B cell (primary cell): ENCODE results near the gene PARVB. TPM values are rescaled to one million over a fixed set of nuclear protein-coding genes. Genes with fewer than 3 reads are reported as not detected.

Experiments used
- ATAC-seq: fragments of 200-7000 bp; cut with Tn5 transposase; one replicate; pipeline ENCODE4 v1.10.0; 2021; ENCODE audit warnings: low read depth, mild to moderate bottlenecking, moderate number of reproducible peaks, moderate library complexity
- CTCF ChIA-PET: fragments of 350-600 bp; sonication (Branson Sonifier 250); formaldehyde crosslinking; loops from one replicate; lab custom pipeline; 2021; ENCODE audit warnings: antibody characterized with exemption, inconsistent platforms; lab: Charles Lee
- POLR2A ChIA-PET: fragments of 350-600 bp; sonication (Branson Sonifier 250); formaldehyde crosslinking; loops from one replicate; lab custom pipeline; 2021; ENCODE audit warnings: antibody characterized with exemption; lab: Charles Lee
- DNase-seq: peaks from one replicate; pipeline ENCODE4 v3.0.0; 2013
- H2AFZ ChIP-seq: 2 replicates; pipeline ENCODE4 v1.6.1; 2012; ENCODE audit warnings: mild to moderate bottlenecking, low read depth, low read length; ENCODE audit not compliant: insufficient read depth, poor library complexity, severe bottlenecking
- H3K27ac ChIP-seq, 2 donors: 1 replicate in 1 of 2; 2 replicates in 1 of 2; pipeline ENCODE4 v1.5.1; 2012 to 2013; ENCODE audit warnings: low read length in 2 of 2, mild to moderate bottlenecking in 2 of 2, moderate library complexity in 1 of 2
- H3K27me3 ChIP-seq, 4 experiments: fragments of 200-600 bp in 1 of 4; sonication (generic) in 1 of 4; replicated peaks in 1 of 4; 1 replicate in 2 of 4; 2 replicates in 2 of 4; pipeline versions ENCODE4 v1.6.1 to v1.7.0; 2013 to 2016; ENCODE audit warnings: low read length in 3 of 4, mild to moderate bottlenecking in 2 of 4, mixed read lengths in 1 of 4, moderate library complexity in 1 of 4; ENCODE audit not compliant: insufficient read depth in 4 of 4, control insufficient read depth in 3 of 4; ENCODE audit errors: control extremely low read depth in 1 of 4
- H3K36me3 ChIP-seq, 2 experiments: replicated peaks in 1 of 2; 1 replicate in 1 of 2; 2 replicates in 1 of 2; pipeline versions ENCODE4 v1.6.1 to v1.7.1; 2013; ENCODE audit warnings: low read length in 1 of 2; ENCODE audit not compliant: insufficient read depth in 2 of 2, control insufficient read depth in 1 of 2; ENCODE audit errors: control extremely low read depth in 1 of 2, extremely low read depth in 1 of 2
- H3K4me1 ChIP-seq, 2 donors: fragments of 200-600 bp in 1 of 2; sonication (generic) in 1 of 2; 1 replicate in 1 of 2; 2 replicates in 1 of 2; pipeline versions ENCODE4 v1.5.1 to v1.6.1; 2013 to 2017; ENCODE audit warnings: low read length in 2 of 2; ENCODE audit not compliant: control insufficient read depth in 2 of 2, insufficient read depth in 2 of 2
- H3K4me2 ChIP-seq: replicated peaks from 2 replicates; pipeline ENCODE3; 2012; ENCODE audit warnings: mild to moderate bottlenecking, low read depth, low read length; ENCODE audit not compliant: poor library complexity, severe bottlenecking
- H3K4me3 ChIP-seq, 5 experiments: fragments of 200-600 bp in 1 of 5; sonication (generic) in 1 of 5; 1 replicate in 3 of 5; 2 replicates in 2 of 5; pipeline versions ENCODE4 v1.5.1 to v1.7.0; 2011 to 2016; ENCODE audit warnings: low read length in 4 of 5, mild to moderate bottlenecking in 4 of 5, low read depth in 2 of 5, control low read depth in 1 of 5, moderate library complexity in 1 of 5; ENCODE audit not compliant: insufficient read depth in 1 of 5; ENCODE audit errors: control extremely low read depth in 1 of 5, extremely low read depth in 1 of 5
- H3K79me2 ChIP-seq: fragments of 200-600 bp; sonication (generic); one replicate; pipeline ENCODE4 v1.6.0; 2016; ENCODE audit warnings: low read length; ENCODE audit not compliant: control insufficient read depth, insufficient read depth
- H3K9ac ChIP-seq: fragments of 200-600 bp; sonication (generic); 2 replicates; pipeline ENCODE4 v1.6.1; 2017; ENCODE audit warnings: mild to moderate bottlenecking, low read length, moderate library complexity
- H3K9me3 ChIP-seq, 3 donors: one replicate each; pipeline versions ENCODE4 v1.6.1 to v1.7.1; 2013; ENCODE audit warnings: low read length in 2 of 3; ENCODE audit not compliant: control insufficient read depth in 2 of 3, insufficient read depth in 1 of 3; ENCODE audit errors: control extremely low read depth in 1 of 3
- H4K20me1 ChIP-seq: 2 replicates; pipeline ENCODE4 v1.6.0; 2012; ENCODE audit warnings: mild to moderate bottlenecking, low read length; ENCODE audit not compliant: insufficient read depth, control insufficient read depth, poor library complexity, severe bottlenecking
- H3K27ac Mint-ChIP-seq: one replicate; pipeline ENCODE4 v1.8.0; 2021; ENCODE audit warnings: mixed read lengths
- H3K27me3 Mint-ChIP-seq: one replicate; pipeline ENCODE4 v1.8.0; 2021; ENCODE audit warnings: mixed read lengths
- H3K4me1 Mint-ChIP-seq: one replicate; pipeline ENCODE4 v1.8.0; 2021; ENCODE audit warnings: mixed read lengths
- H3K4me3 Mint-ChIP-seq: one replicate; pipeline ENCODE4 v1.8.0; 2021; ENCODE audit warnings: mixed read lengths
- H3K9me3 Mint-ChIP-seq: one replicate; pipeline ENCODE4 v1.8.0; 2022; ENCODE audit warnings: mixed read lengths; ENCODE audit not compliant: insufficient read depth
- CTCF ChIP-seq: fragments of 200-600 bp; IDR thresholded peaks from one replicate; pipeline ENCODE4 v1.8.0; 2022; ENCODE audit warnings: antibody characterized with exemption, mild to moderate bottlenecking
- EZH2 ChIP-seq: IDR thresholded peaks from 2 replicates; pipeline ENCODE4 v1.6.1; 2012; ENCODE audit warnings: borderline replicate concordance, low read depth, mild to moderate bottlenecking, moderate library complexity, low read length; ENCODE audit not compliant: insufficient read depth, poor library complexity, severe bottlenecking
- WGBS: methylation state at CpG from one replicate; pipeline ENCODE4 v1.1.5; 2013; ENCODE audit warnings: missing lambda C conversion rate; ENCODE audit not compliant: insufficient coverage; 5-methylcytosine and 5-hydroxymethylcytosine counted together
- intact Hi-C: fragments of 100-400 bp; cut with micrococcal nuclease; formaldehyde crosslinking; loops from one replicate; pipeline ENCODE4 v1.10.0; 2022
- polyA plus RNA-seq: library from polyadenylated mRNA; depleted of rRNA; stranded (reverse); fragments of >200 nt; gene quantifications from 2 replicates; pipeline ENCODE4 v1.2.3, GENCODE V29; 2012
- total RNA-seq, 2 donors: library from RNA; stranded (reverse); fragments of 120-200 nt in 1 of 2; gene quantifications; 1 replicate in 1 of 2; 2 replicates in 1 of 2; pipeline versions ENCODE4 v1.2.3 to v1.2.4, GENCODE V29; 2013 to 2022

The PARVB gene
- total and polyA plus RNA-seq, 2 donors (not counting 1 experiment from before 2014, with no cell fraction given): 48.0 to 49.4 TPM

GRCh38 chr22:44211256-44211945, 187.3 kb downstream of the PARVB start:
- TF ChIP-seq CTCF: no peak
- H3K27ac ChIP-seq: no peak overlapping the region

GRCh38 chr22:44211946-44212930, 188.1 kb downstream of the PARVB start:
- Histone ChIP-seq H4K20me1 (no peaks in the 10 kb centered on the region), H3K79me2 (no peaks in the 10 kb centered on the region), H3K4me2 (no peak overlapping the region), H3K4me3 (no peak overlapping the region), H3K9ac (no peak overlapping the region), H2AFZ (no peak overlapping the region), H3K36me3 (no peaks in the 10 kb centered on the region), H3K4me1 (peaks cover 14 to 16% of the 10 kb centered on the region in 2 donors), H3K9me3 (peaks cover 0 to 13% (median 11%) of the 10 kb centered on the region in 3 donors), H3K27ac (no peak overlapping the region), H3K27me3 (no peaks in the 10 kb centered on the region)
- no peak for ATAC-seq
- no peak overlapping the region for H3K4me3 Mint-ChIP-seq
- intact Hi-C loops: no loop called here
- peaks cover 11% of the 10 kb centered on the region for H3K9me3 Mint-ChIP-seq
- TF ChIP-seq EZH2 (no peak), CTCF (no peak)
- ChIA-PET CTCF (no interaction called here), POLR2A (no interaction called here)
- no peak for DNase-seq
- WGBS: 71% methylated on average over 5 of the region's 12 CpGs
- peaks cover 28% of the 10 kb centered on the region for H3K4me1 Mint-ChIP-seq
- no peak overlapping the region for H3K27ac Mint-ChIP-seq
- H3K27me3 Mint-ChIP-seq: no peaks in the 10 kb centered on the region

More at GRCh38 chr22:44211256-44211945, 187.3 kb downstream of the PARVB start:
- no peak overlapping the region for H3K4me2 ChIP-seq
- Mint-ChIP-seq H3K9me3 (peaks cover 11% of the 10 kb centered on the region), H3K4me1 (peaks cover 32% of the 10 kb centered on the region), H3K4me3 (no peak overlapping the region), H3K27ac (no peak overlapping the region), H3K27me3 (no peaks in the 10 kb centered on the region)
- no peak overlapping the region for H2AFZ ChIP-seq
- peaks cover 14 to 21% of the 10 kb centered on the region in 2 donors for H3K4me1 ChIP-seq
- DNase-seq (no peak), ATAC-seq (no peak)
- no peak overlapping the region for H3K9ac ChIP-seq
- H3K27me3 ChIP-seq: no peaks in the 10 kb centered on the region
- ChIA-PET CTCF (no interaction called here), POLR2A (no interaction called here)
- no peaks in the 10 kb centered on the region for H3K79me2 ChIP-seq
- WGBS: 93% methylated on average over 6 of the region's 6 CpGs
- no peaks in the 10 kb centered on the region for H4K20me1 ChIP-seq
- no peak overlapping the region for H3K4me3 ChIP-seq
- intact Hi-C loops: no loop called here
- peaks cover 0 to 13% (median 11%) of the 10 kb centered on the region in 3 donors for H3K9me3 ChIP-seq
- H3K36me3 ChIP-seq: peaks cover 0 to 5% of the 10 kb centered on the region in 2 experiments
